DND-41 (cell line): ENCODE data around the gene ABCB9.

ENCODE experiments used
- EZH2 ChIP-seq: IDR thresholded peaks from 3 replicates; pipeline ENCODE4 v1.6.1; 2012; ENCODE audit warnings: borderline replicate concordance, low read depth, mild to moderate bottlenecking, moderate library complexity, low read length, inconsistent platforms; ENCODE audit not compliant: severe bottlenecking
- TF ChIP-seq, protein P1 (sequence below): IDR thresholded peaks from 2 replicates; pipeline ENCODE4 v1.5.1; 2012; ENCODE audit warnings: borderline replicate concordance, low read length, moderate library complexity, mild to moderate bottlenecking; ENCODE audit not compliant: poor library complexity, severe bottlenecking; ENCODE audit errors: extremely low read depth

DNA sequence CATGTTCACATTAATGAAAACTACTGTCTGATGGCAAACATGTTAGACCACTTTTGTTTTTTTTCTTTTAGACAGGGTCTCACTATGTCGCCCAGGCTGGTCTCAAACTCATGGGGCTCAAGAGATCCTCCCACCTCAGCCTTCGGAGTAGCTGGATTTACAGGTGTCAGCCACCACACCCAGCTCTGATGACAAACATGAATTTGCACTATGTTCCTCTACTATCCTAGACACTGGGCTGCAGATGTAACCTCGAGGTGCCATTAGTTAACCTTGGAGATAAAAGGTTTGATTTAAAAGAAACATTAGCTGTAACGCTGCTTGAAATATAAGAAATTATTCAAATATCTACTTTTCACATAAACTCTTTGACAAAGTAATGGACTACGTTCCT is 78.4 kb downstream of the ABCB9 start:
- TF ChIP-seq, protein P1, sequence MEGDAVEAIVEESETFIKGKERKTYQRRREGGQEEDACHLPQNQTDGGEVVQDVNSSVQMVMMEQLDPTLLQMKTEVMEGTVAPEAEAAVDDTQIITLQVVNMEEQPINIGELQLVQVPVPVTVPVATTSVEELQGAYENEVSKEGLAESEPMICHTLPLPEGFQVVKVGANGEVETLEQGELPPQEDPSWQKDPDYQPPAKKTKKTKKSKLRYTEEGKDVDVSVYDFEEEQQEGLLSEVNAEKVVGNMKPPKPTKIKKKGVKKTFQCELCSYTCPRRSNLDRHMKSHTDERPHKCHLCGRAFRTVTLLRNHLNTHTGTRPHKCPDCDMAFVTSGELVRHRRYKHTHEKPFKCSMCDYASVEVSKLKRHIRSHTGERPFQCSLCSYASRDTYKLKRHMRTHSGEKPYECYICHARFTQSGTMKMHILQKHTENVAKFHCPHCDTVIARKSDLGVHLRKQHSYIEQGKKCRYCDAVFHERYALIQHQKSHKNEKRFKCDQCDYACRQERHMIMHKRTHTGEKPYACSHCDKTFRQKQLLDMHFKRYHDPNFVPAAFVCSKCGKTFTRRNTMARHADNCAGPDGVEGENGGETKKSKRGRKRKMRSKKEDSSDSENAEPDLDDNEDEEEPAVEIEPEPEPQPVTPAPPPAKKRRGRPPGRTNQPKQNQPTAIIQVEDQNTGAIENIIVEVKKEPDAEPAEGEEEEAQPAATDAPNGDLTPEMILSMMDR: no peak
- no peak for TF ChIP-seq EZH2
